Loucy (cell line): ENCODE results near the gene SMARCB1.

Experiments
- H2AFZ ChIP-seq: fragments of 200-600 bp; sonication (generic); 2 replicates; pipeline ENCODE4 v1.6.0; 2016; ENCODE audit warnings: antibody characterized with exemption, mild to moderate bottlenecking, low read length, moderate library complexity
- H3F3A ChIP-seq: fragments of 200-600 bp; 2 replicates; pipeline ENCODE4 v1.6.0; 2016; ENCODE audit warnings: antibody characterized with exemption, low read depth, mild to moderate bottlenecking
- H3K27me3 ChIP-seq: fragments of 200-600 bp; sonication (generic); 2 replicates; pipeline ENCODE4 v1.6.1; 2014; ENCODE audit warnings: low read length, mild to moderate bottlenecking; ENCODE audit not compliant: insufficient read depth, poor library complexity, severe bottlenecking
- H3K36me3 ChIP-seq: fragments of 200-600 bp; sonication (generic); 2 replicates; pipeline ENCODE4 v1.6.1; 2016; ENCODE audit warnings: low read length; ENCODE audit not compliant: insufficient read depth
- H3K4me1 ChIP-seq: fragments of 200-600 bp; sonication (generic); 2 replicates; pipeline ENCODE4 v1.5.1; 2014; ENCODE audit warnings: low read length, mild to moderate bottlenecking; ENCODE audit not compliant: insufficient read depth, poor library complexity, severe bottlenecking
- H3K4me2 ChIP-seq: fragments of 200-600 bp; sonication (generic); 2 replicates; pipeline ENCODE4 v1.6.0; 2014; ENCODE audit warnings: antibody characterized with exemption, low read length, low read depth, mild to moderate bottlenecking; ENCODE audit not compliant: poor library complexity, severe bottlenecking
- H3K4me3 ChIP-seq: fragments of 200-600 bp; sonication (generic); 2 replicates; pipeline ENCODE4 v1.5.1; 2014; ENCODE audit warnings: low read length, mild to moderate bottlenecking, mixed read lengths; ENCODE audit not compliant: poor library complexity, severe bottlenecking
- H3K79me2 ChIP-seq: fragments of 200-600 bp; sonication (generic); 2 replicates; pipeline ENCODE4 v1.6.1; 2014; ENCODE audit warnings: low read length; ENCODE audit not compliant: insufficient read depth
- H3K9ac ChIP-seq: fragments of 200-600 bp; sonication (generic); 2 replicates; pipeline ENCODE4 v1.6.0; 2014; ENCODE audit warnings: mild to moderate bottlenecking, low read depth, low read length, moderate library complexity; ENCODE audit not compliant: poor library complexity, severe bottlenecking
- H3K9me2 ChIP-seq: fragments of 200-600 bp; sonication (generic); replicated peaks from 2 replicates; pipeline ENCODE4 v1.6.1; 2016; ENCODE audit warnings: low read depth, low read length, mixed read lengths
- H3K9me3 ChIP-seq: fragments of 200-600 bp; sonication (generic); 2 replicates; pipeline ENCODE4 v1.6.1; 2014; ENCODE audit warnings: mild to moderate bottlenecking, antibody characterized with exemption, low read length, low read depth; ENCODE audit not compliant: insufficient read depth
- H4K20me1 ChIP-seq: fragments of 200-600 bp; sonication (generic); 2 replicates; pipeline ENCODE4 v1.6.0; 2014; ENCODE audit warnings: antibody characterized with exemption, low read length, mild to moderate bottlenecking; ENCODE audit not compliant: insufficient read depth, poor library complexity, severe bottlenecking
- CTCF ChIP-seq: fragments of 200-600 bp; sonication (generic); conservative IDR thresholded peaks from 2 replicates; pipeline ENCODE4 v1.5.1; 2014; ENCODE audit warnings: mild to moderate bottlenecking, antibody characterized with exemption, low read length
- EZH2phosphoT487 ChIP-seq: fragments of 200-600 bp; IDR thresholded peaks from 2 replicates; pipeline ENCODE4 v1.6.1; 2018; ENCODE audit warnings: antibody characterized with exemption, mild to moderate bottlenecking, moderate library complexity, borderline replicate concordance

Gene SMARCB1

GRCh38 chr22:23804781-23805291, 18.1 kb downstream of the SMARCB1 start:
- H3K27me3 ChIP-seq = no peaks in the 10 kb centered on the region
- no peak overlapping the region for H3K4me3 ChIP-seq
- H3K4me2 ChIP-seq = no peak overlapping the region
- H3K4me1 ChIP-seq = no peaks in the 10 kb centered on the region
- no peak overlapping the region for H3K9ac ChIP-seq
- H3F3A ChIP-seq = no peaks in the 10 kb centered on the region
- H4K20me1 ChIP-seq = no peaks in the 10 kb centered on the region
- no peaks in the 10 kb centered on the region for H3K9me2 ChIP-seq
- H2AFZ ChIP-seq = no peak overlapping the region
- H3K9me3 ChIP-seq = no peaks in the 10 kb centered on the region
- TF ChIP-seq EZH2phosphoT487 (no peak), CTCF (no peak)
- H3K79me2 ChIP-seq = no peaks in the 10 kb centered on the region
- H3K36me3 ChIP-seq = peaks cover 72% of the 10 kb centered on the region; the same call in 1 of the 2 replicates

- peaks cover 61% of the 10 kb centered on the region; the same call in 1 of the 2 replicates for H3K36me3 ChIP-seq
- no peaks in the 10 kb centered on the region for H3K27me3 ChIP-seq
- no peaks in the 10 kb centered on the region for H3K4me1 ChIP-seq
- H3F3A ChIP-seq = 0 out of 2 replicates have a peak, but pooled peaks cover 3% of the 10 kb centered on the region
- no peaks in the 10 kb centered on the region for H3K9me3 ChIP-seq
- H3K4me3 ChIP-seq = no peak overlapping the region
- H3K79me2 ChIP-seq = no peaks in the 10 kb centered on the region
- no peak overlapping the region for H2AFZ ChIP-seq
- no peak overlapping the region for H3K9ac ChIP-seq
- no peaks in the 10 kb centered on the region for H4K20me1 ChIP-seq
- H3K4me2 ChIP-seq = no peak overlapping the region
- no peaks in the 10 kb centered on the region for H3K9me2 ChIP-seq
- no peak for TF ChIP-seq EZH2phosphoT487
- no peak for TF ChIP-seq CTCF
Observed at GRCh38 chr22:23806837-23807236, 20.1 kb downstream of the SMARCB1 start.

GRCh38 chr22:23812378-23812777, 25.6 kb downstream of the SMARCB1 start:
- no peaks in the 10 kb centered on the region for H3K4me1 ChIP-seq
- no peaks in the 10 kb centered on the region for H3K9me3 ChIP-seq
- H3K79me2 ChIP-seq = no peaks in the 10 kb centered on the region
- TF ChIP-seq CTCF (no peak), EZH2phosphoT487 (no peak)
- H3K4me2 ChIP-seq = no peak overlapping the region
- H3K9ac ChIP-seq = no peak overlapping the region
- H2AFZ ChIP-seq = no peak overlapping the region
- H3F3A ChIP-seq = 0 out of 2 replicates have a peak, but pooled peaks cover 3% of the 10 kb centered on the region
- H3K4me3 ChIP-seq = no peak overlapping the region
- peaks cover 26% of the 10 kb centered on the region; the same call in 1 of the 2 replicates for H3K36me3 ChIP-seq
- no peaks in the 10 kb centered on the region for H4K20me1 ChIP-seq
- H3K9me2 ChIP-seq = no peaks in the 10 kb centered on the region
- no peaks in the 10 kb centered on the region for H3K27me3 ChIP-seq
